Endothelial cell (in vitro differentiated cells): ENCODE results near the gene TRIM47. TPM values are rescaled to one million over a fixed set of nuclear protein-coding genes. Genes with fewer than 3 reads are reported as not detected.
"Not testable (repeated sequence)": the region's sequence is repeated elsewhere in the genome, so short reads cannot be mapped to it uniquely, and the experiment has no call there.

Experiments used
- DNase-seq: peaks from one replicate; pipeline ENCODE4 v3.0.0; 2021; ENCODE audit warnings: low spot score
- H3K27ac Mint-ChIP-seq: one replicate; pipeline ENCODE4 v1.8.0; 2021; ENCODE audit warnings: mixed read lengths, inconsistent platforms; ENCODE audit not compliant: unreplicated experiment
- H3K27me3 Mint-ChIP-seq: one replicate; pipeline ENCODE4 v1.8.0; 2021; ENCODE audit warnings: mild to moderate bottlenecking, moderate library complexity, mixed read lengths, inconsistent platforms; ENCODE audit not compliant: unreplicated experiment
- H3K36me3 Mint-ChIP-seq: one replicate; pipeline ENCODE4 v1.8.0; 2021; ENCODE audit warnings: mild to moderate bottlenecking, low read depth, mixed read lengths, inconsistent platforms; ENCODE audit not compliant: unreplicated experiment
- H3K4me1 Mint-ChIP-seq: one replicate; pipeline ENCODE4 v1.8.0; 2021; ENCODE audit warnings: mild to moderate bottlenecking, mixed read lengths, inconsistent platforms; ENCODE audit not compliant: unreplicated experiment
- H3K4me3 Mint-ChIP-seq: one replicate; pipeline ENCODE4 v1.8.0; 2021; ENCODE audit warnings: mild to moderate bottlenecking, mixed read lengths, inconsistent platforms; ENCODE audit not compliant: unreplicated experiment
- H3K9me3 Mint-ChIP-seq: one replicate; pipeline ENCODE4 v1.8.0; 2021; ENCODE audit warnings: mixed read lengths, inconsistent platforms; ENCODE audit not compliant: unreplicated experiment
- CTCF ChIP-seq: fragments of 200-600 bp; sonication (generic); IDR thresholded peaks from one replicate; pipeline ENCODE4 v1.5.0; 2021; ENCODE audit warnings: antibody characterized with exemption; ENCODE audit not compliant: unreplicated experiment
- total RNA-seq: library from RNA; stranded (reverse); fragmentation: NEBNext Ultra II Directional; extraction: Animal tissue kit (Norgen Biotek cat#: 25700); gene quantifications from one replicate; pipeline ENCODE4 v1.2.1, GENCODE V29; 2021; ENCODE audit not compliant: unreplicated experiment

The TRIM47 gene
- total RNA-seq, 1 donor from 2014 or later: 4.4 TPM

- no peaks in the 10 kb centered on the region for H3K9me3 Mint-ChIP-seq
- H3K4me3 Mint-ChIP-seq: no peak overlapping the region
- H3K27ac Mint-ChIP-seq: peak overlapping the region; percentile 25
- no peak for TF ChIP-seq CTCF
- H3K4me1 Mint-ChIP-seq: peaks cover 7% of the 10 kb centered on the region
- DNase-seq: no peak
- peaks cover 3% of the 10 kb centered on the region for H3K27me3 Mint-ChIP-seq
- H3K36me3 Mint-ChIP-seq: no peaks in the 10 kb centered on the region
Measured at GRCh38 chr17:75869282-75870141, 8.9 kb downstream of the TRIM47 start.

DNA sequence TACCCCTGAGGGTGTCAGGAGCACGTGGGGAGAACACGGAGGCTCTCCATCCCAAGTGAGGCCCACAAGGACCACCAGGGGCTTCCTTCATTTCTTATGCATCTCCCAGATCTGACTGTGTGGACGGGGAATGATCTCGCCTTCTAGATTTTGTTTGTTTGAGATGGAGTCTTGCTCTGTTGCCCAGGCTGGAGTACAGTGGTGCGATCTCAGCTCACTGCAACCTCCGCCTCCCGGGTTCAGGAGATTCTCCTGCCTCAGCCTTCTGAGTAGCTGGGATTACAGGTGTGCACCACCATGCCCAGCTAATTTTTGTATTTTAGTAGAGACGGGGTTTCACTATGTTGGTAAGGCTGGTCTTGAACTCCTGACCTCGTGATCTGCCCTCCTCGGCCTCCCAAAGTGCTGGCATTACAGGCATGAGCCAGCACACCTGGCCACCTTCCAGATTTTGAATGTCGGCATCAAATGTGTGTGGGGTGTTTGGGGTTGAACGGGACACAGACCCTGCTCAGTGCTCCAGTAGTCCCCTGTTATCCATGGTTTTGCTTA lies 9.6 kb downstream of the TRIM47 start:
- not testable (repeated sequence) for H3K4me1 Mint-ChIP-seq, H3K4me3 Mint-ChIP-seq, H3K9me3 Mint-ChIP-seq, H3K36me3 Mint-ChIP-seq, H3K27me3 Mint-ChIP-seq, DNase-seq
- H3K27ac Mint-ChIP-seq: peak overlapping the region; percentile 25

DNA sequence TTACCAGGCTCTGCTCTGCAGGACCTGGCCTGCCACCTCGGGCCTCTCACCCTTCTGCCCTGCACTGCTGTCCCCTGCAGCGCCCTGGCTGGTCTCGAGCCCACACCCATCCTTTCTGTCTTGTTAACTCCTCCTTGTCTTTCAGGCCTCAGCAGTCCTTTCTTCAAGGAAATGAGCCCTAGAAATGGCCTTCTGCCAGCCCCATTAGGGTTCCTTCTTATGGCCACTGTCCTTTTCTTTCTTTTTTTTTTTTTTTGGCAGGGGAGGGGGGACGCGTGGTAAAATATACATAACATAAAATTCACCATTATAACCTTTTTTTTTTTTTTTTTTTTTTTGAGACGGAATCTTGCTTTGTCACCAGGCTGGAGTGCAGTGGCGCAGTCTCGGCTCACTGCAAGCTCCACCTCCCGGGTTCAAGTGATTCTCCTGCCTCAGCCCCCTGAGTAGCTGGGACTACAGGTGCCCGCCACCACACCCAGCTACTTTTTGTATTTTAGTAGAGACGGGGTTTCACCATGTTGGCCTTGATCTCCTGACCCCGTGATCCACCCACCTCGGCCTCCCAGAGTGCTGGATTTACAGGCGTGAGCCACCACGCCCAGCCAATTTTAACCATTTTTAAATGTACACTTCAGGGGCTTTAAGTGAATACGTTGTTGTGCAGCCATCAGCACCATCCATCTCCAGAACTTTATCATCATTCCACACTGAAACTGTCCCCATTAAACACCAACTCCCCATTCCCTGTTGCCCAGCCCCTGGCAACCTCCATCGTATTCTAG lies 12.8 kb downstream of the TRIM47 start:
- H3K27me3 Mint-ChIP-seq, DNase-seq, H3K4me1 Mint-ChIP-seq, H3K36me3 Mint-ChIP-seq, H3K9me3 Mint-ChIP-seq, H3K4me3 Mint-ChIP-seq: not testable (repeated sequence)
- H3K27ac Mint-ChIP-seq: peak overlapping the region; percentile 16

GRCh38 chr17:75864887-75865286 lies 13.5 kb downstream of the TRIM47 start:
- H3K4me1 Mint-ChIP-seq, H3K36me3 Mint-ChIP-seq, DNase-seq, H3K27ac Mint-ChIP-seq, H3K27me3 Mint-ChIP-seq, H3K9me3 Mint-ChIP-seq, H3K4me3 Mint-ChIP-seq: not testable (repeated sequence)

DNA sequence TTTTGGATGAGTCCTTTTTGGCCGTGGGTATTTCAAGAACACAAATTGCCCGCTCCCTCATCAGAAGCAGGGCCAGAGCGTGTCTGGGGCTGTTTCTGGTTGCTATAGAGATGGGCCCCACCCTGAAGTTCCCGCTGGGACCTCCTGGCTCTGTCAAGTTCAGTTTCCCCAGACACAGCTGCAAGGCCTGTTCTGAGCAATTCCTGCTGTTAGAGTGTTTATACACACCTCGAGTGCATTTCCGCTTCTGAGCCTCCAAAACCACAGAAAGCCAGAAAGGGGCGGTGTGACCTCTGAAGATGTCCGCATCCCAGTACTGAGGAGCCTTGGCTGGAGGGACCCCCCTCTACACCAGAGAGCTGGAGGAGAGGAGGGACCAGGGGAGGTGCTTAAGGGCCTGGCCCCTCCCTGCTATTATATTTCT lies 13.9 kb downstream of the TRIM47 start:
- Mint-ChIP-seq H3K36me3 (no peaks in the 10 kb centered on the region), H3K27ac (no peak overlapping the region), H3K27me3 (peaks cover 5% of the 10 kb centered on the region), H3K4me3 (no peak overlapping the region), H3K9me3 (no peaks in the 10 kb centered on the region), H3K4me1 (no peaks in the 10 kb centered on the region)
- DNase-seq: no peak
- TF ChIP-seq CTCF: no peak

DNA sequence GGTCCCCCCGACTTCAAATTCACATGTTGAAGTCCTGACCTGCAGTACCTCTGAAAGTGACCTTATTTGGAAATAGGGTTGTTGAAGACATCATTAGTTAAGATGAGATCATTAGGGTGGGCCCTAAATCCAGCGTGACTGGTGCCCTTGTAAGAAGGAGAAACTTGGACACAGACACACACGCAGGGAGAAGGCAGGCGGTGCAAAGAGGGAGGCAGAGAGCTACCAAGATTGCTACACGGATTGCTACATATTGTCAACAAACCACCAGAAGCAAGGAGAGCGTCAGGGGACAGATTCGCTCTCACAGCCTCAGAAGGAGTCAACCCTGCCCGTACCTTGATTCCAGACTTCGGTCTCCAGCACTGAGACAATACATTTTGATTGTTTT lies 16.5 kb downstream of the TRIM47 start:
- H3K36me3 Mint-ChIP-seq: no peaks in the 10 kb centered on the region
- DNase-seq: no peak
- H3K9me3 Mint-ChIP-seq: no peaks in the 10 kb centered on the region
- peaks cover 12% of the 10 kb centered on the region for H3K4me1 Mint-ChIP-seq
- TF ChIP-seq CTCF: no peak
- no peak overlapping the region for H3K4me3 Mint-ChIP-seq
- peaks cover 7% of the 10 kb centered on the region for H3K27me3 Mint-ChIP-seq
- H3K27ac Mint-ChIP-seq: peak overlapping the region; percentile 82

DNA sequence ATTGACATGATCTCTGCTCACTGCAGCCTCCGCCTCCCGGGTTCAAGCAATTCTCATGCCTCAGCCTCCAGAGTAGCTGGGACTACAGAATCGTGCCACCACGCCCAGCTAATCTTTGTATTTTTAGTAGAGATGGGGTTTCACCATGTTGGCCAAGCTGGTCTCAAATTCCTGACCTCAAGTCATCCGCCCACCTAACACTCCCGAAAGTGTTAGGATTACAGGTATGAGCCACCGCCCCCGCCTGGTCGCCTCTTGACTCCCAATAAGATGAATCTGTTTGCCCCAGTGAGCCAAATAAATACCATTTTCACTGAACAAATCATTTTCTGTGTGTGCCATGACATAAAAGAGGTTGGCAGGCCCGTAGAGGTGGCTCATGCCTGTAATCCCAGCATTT lies 19.0 kb downstream of the TRIM47 start:
- H3K4me3 Mint-ChIP-seq, H3K9me3 Mint-ChIP-seq, H3K36me3 Mint-ChIP-seq, H3K27me3 Mint-ChIP-seq, DNase-seq: not testable (repeated sequence)
- peaks cover 19% of the 10 kb centered on the region for H3K4me1 Mint-ChIP-seq
- peak overlapping the region; percentile 91 for H3K27ac Mint-ChIP-seq
